A549 (cell line): Measurements from ENCODE around the gene NID2. TPM values are rescaled to one million over a fixed set of nuclear protein-coding genes. Genes with fewer than 3 reads are reported as not detected.

Experiments
- ATAC-seq, 2 experiments: fragments of 200-7000 bp in 1 of 2; fragments of >200 bp in 1 of 2; cut with Nextera tagmentation in 1 of 2; cut with Tn5 transposase in 1 of 2; 3 replicates each; pipeline versions ENCODE4 v1.8.0 to v1.9.1; 2018 to 2020; ENCODE audit warnings: mild to moderate bottlenecking in 1 of 2, moderate library complexity in 1 of 2
- CTCF ChIA-PET: fragments of 300-600 bp; sonication (Branson Sonifier 250); formaldehyde crosslinking; extraction: SDS; loops from one replicate; lab custom pipeline; 2021; ENCODE audit warnings: antibody characterized with exemption, inconsistent platforms; lab: Yijun Ruan, JAX
- POLR2A ChIA-PET: fragments of 350-600 bp; formaldehyde crosslinking; extraction: SDS; loops from one replicate; lab custom pipeline; 2021; ENCODE audit warnings: antibody characterized with exemption, inconsistent platforms; lab: Yijun Ruan, JAX
- DNase-seq, 2 experiments: peaks; one replicate each; pipeline versions ENCODE4 v3.0.0 to v3.0.0-alpha.2; 2011 to 2016; ENCODE audit warnings: low read depth in 1 of 2, low spot score in 1 of 2
- FAIRE-seq: peaks from 2 replicates; lab custom pipeline; 2011; peaks lifted over from hg19 to GRCh38; lab: Jason Lieb, UNC
- H3K27ac ChIP-seq, 2 experiments: fragments of >200 bp; sonication (Bioruptor Twin); formaldehyde crosslinking; 3 replicates each; pipeline ENCODE4 v1.5.1; 2016 to 2017
- H3K4me1 ChIP-seq: fragments of >200 bp; sonication (Bioruptor Twin); formaldehyde crosslinking; 3 replicates; pipeline ENCODE4 v1.6.1; 2016
- H3K4me2 ChIP-seq: fragments of >200 bp; sonication (Bioruptor Twin); formaldehyde crosslinking; 3 replicates; pipeline ENCODE4 v1.6.1; 2016
- H3K4me3 ChIP-seq: fragments of >200 bp; sonication (Bioruptor Twin); formaldehyde crosslinking; 3 replicates; pipeline ENCODE4 v1.5.1; 2016
- H3K9me3 ChIP-seq: fragments of >200 bp; sonication (Bioruptor Twin); formaldehyde crosslinking; 3 replicates; pipeline ENCODE4 v1.6.1; 2016
- BHLHE40 ChIP-seq: IDR thresholded peaks from 2 replicates; pipeline ENCODE4 v1.6.1; 2012; ENCODE audit warnings: low read depth, low read length, inconsistent platforms
- CBX2 ChIP-seq: fragments of 200-600 bp; sonication (generic); IDR thresholded peaks from 2 replicates; pipeline ENCODE4 v1.6.1; 2016; ENCODE audit warnings: low read depth, mild to moderate bottlenecking, borderline replicate concordance
- CHD4 ChIP-seq: fragments of 200-600 bp; sonication (generic); IDR thresholded peaks from 2 replicates; pipeline ENCODE4 v1.6.1; 2016; ENCODE audit warnings: antibody characterized with exemption, mild to moderate bottlenecking, borderline replicate concordance
- EHMT2 ChIP-seq: fragments of 200-600 bp; sonication (generic); IDR thresholded peaks from 2 replicates; pipeline ENCODE4 v1.6.1; 2016; ENCODE audit warnings: antibody characterized with exemption, low read depth, mild to moderate bottlenecking, moderate library complexity
- EP300 ChIP-seq, 2 experiments: fragments of >200 bp; sonication (Bioruptor Twin); formaldehyde crosslinking; IDR thresholded peaks; 2 replicates in 1 of 2; 3 replicates in 1 of 2; pipeline ENCODE4 v1.6.1; 2016 to 2017
- ESRRA ChIP-seq: fragments of 150-350 bp; IDR thresholded peaks from 2 replicates; pipeline ENCODE4 v1.6.1; 2014; ENCODE audit warnings: mild to moderate bottlenecking, low read length, borderline replicate concordance
- FOXS1 ChIP-seq: fragments of 250-450 bp; sonication (Bioruptor Pico); IDR thresholded peaks from 2 replicates; pipeline ENCODE4 v1.5.0; 2020; ENCODE audit warnings: mild to moderate bottlenecking, moderate library complexity
- HOXA7 ChIP-seq: fragments of 250-450 bp; sonication (Bioruptor Pico); IDR thresholded peaks from 2 replicates; pipeline ENCODE4 v1.5.0; 2020; ENCODE audit warnings: mild to moderate bottlenecking, moderate library complexity
- KDM5A ChIP-seq: fragments of 200-600 bp; sonication (generic); IDR thresholded peaks from 2 replicates; pipeline ENCODE4 v1.6.1; 2016; ENCODE audit warnings: antibody characterized with exemption, mild to moderate bottlenecking
- MAZ ChIP-seq: fragments of 150-350 bp; IDR thresholded peaks from 2 replicates; pipeline ENCODE4 v1.6.1; 2014; ENCODE audit warnings: antibody characterized with exemption, low read depth, low read length, borderline replicate concordance
- NPAS2 ChIP-seq: fragments of 250-450 bp; sonication (Bioruptor Pico); IDR thresholded peaks from 2 replicates; pipeline ENCODE4 v1.8.0; 2022; ENCODE audit warnings: mild to moderate bottlenecking, moderate library complexity, borderline replicate concordance
- POLR2A ChIP-seq: IDR thresholded peaks from 2 replicates; pipeline ENCODE4 v1.6.1; 2012; ENCODE audit warnings: mild to moderate bottlenecking, low read length
- POLR2AphosphoS2 ChIP-seq: conservative IDR thresholded peaks from 2 replicates; pipeline ENCODE4 v1.6.1; 2012; ENCODE audit warnings: low read length, improper control_type of control experiment, inconsistent platforms
- RAD21 ChIP-seq, 2 experiments: fragments of >200 bp in 1 of 2; sonication (Bioruptor Twin) in 1 of 2; formaldehyde crosslinking in 1 of 2; IDR thresholded peaks in 1 of 2; conservative IDR thresholded peaks in 1 of 2; 2 replicates in 1 of 2; 3 replicates in 1 of 2; pipeline ENCODE4 v1.6.1; 2012 to 2018; ENCODE audit warnings: inconsistent platforms in 1 of 2
- RFX5 ChIP-seq: fragments of 450-650 bp; IDR thresholded peaks from 2 replicates; pipeline ENCODE4 v1.7.1; 2014; ENCODE audit warnings: antibody characterized with exemption, mild to moderate bottlenecking, moderate library complexity
- RNF2 ChIP-seq: fragments of 200-600 bp; sonication (generic); IDR thresholded peaks from 2 replicates; pipeline ENCODE4 v1.6.1; 2016; ENCODE audit warnings: low read depth, mild to moderate bottlenecking, antibody characterized with exemption, moderate library complexity, borderline replicate concordance
- SMC3 ChIP-seq: fragments of >200 bp; sonication (Bioruptor Twin); formaldehyde crosslinking; IDR thresholded peaks from 3 replicates; pipeline ENCODE4 v1.6.1; 2018; ENCODE audit warnings: inconsistent platforms
- SREBF2 ChIP-seq: fragments of 450-650 bp; IDR thresholded peaks from 2 replicates; pipeline ENCODE4 v1.6.1; 2014; ENCODE audit warnings: mild to moderate bottlenecking, moderate library complexity
- ZC3H11A ChIP-seq: fragments of 450-650 bp; IDR thresholded peaks from 2 replicates; pipeline ENCODE4 v1.6.1; 2014; ENCODE audit warnings: antibody characterized with exemption, mild to moderate bottlenecking
- ZFP36 ChIP-seq: fragments of 450-650 bp; IDR thresholded peaks from 2 replicates; pipeline ENCODE4 v1.6.1; 2014; ENCODE audit warnings: borderline replicate concordance; ENCODE audit not compliant: partially characterized antibody
- ZNF302 ChIP-seq: fragments of 250-450 bp; sonication (Bioruptor Pico); IDR thresholded peaks from 2 replicates; pipeline ENCODE4 v1.9.0; 2021; ENCODE audit warnings: inconsistent platforms, mild to moderate bottlenecking, moderate library complexity
- WGBS: methylation state at CpG from one replicate; pipeline ENCODE4 v1.1.6; 2017; ENCODE audit errors: missing lambda C conversion rate; 5-methylcytosine and 5-hydroxymethylcytosine counted together
- polyA plus RNA-seq, 4 experiments: library from polyadenylated mRNA; depleted of rRNA in 3 of 4; stranded (reverse); fragments of >200 nt; fragmentation: RNase III in 1 of 4; extraction: RNeasy Plus Mini Kit Qiagen cat#74134 plus additional on column Dnase treatment in 1 of 4; gene quantifications; 2 replicates in 3 of 4; 3 replicates in 1 of 4; pipeline ENCODE4 v1.2.3, GENCODE V29; 2011 to 2017
- TF ChIP-seq, protein P1 (sequence below): IDR thresholded peaks from 2 replicates; pipeline ENCODE4 v1.6.1; 2012; ENCODE audit warnings: low read depth, borderline replicate concordance
- TF ChIP-seq, protein P2 (sequence below): fragments of >200 bp; sonication (Bioruptor Twin); formaldehyde crosslinking; IDR thresholded peaks from 3 replicates; pipeline ENCODE4 v1.6.1; 2016

Gene NID2
- polyA plus RNA-seq, 2 of the 4 experiments (the other 2 are of a cell fraction), result 7.3 to 20.6 TPM

DNA sequence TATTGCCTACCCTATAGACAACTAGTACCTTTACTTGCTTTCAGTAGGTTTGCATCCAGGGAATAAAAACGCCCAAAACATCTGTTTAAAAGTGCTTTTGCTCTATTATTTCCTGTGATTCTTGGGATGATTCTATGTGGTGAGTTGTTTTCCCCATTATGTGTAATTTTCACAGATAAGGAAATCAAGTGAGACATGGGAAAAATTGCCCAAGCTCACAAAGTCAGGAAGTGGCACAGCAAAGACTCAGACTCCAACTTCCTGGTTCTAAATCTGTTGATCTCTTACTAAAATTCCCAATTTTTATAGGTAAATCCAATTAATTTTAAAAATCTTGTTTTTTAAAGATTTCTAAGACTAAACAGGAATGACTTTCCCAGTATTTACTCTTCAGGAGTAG is 39.0 kb downstream of the NID2 start:
- CTCF ChIA-PET, result interaction anchor here (1.3 kb wide), 1 partner anchor 14 kb away, joined by 3 read pairs; no protein-coding TSS in a partner anchor
- no peak for DNase-seq
- POLR2A ChIA-PET, result no interaction called here
- FAIRE-seq, result no peak
- no peak overlapping the region for H3K4me3 ChIP-seq
- 23% methylated on average over 1 of the region's 1 CpG for WGBS
- H3K27ac ChIP-seq, result no peak overlapping the region
- H3K4me1 ChIP-seq, result peaks cover 9% of the 10 kb centered on the region; the same call in 1 of the 3 replicates
- ATAC-seq, result no peak
- TF ChIP-seq RNF2 (no peak), KDM5A (no peak), POLR2A (no peak), RAD21 (conservative IDR thresholded peaks at IDR 0.05 in 1 of 2, IDR thresholded peaks at IDR 0.05 in 1 of 2) (no peak), EP300 (IDR thresholded peaks at IDR 0.05) (no peak), SREBF2 (no peak)
- TF ChIP-seq, protein P1, sequence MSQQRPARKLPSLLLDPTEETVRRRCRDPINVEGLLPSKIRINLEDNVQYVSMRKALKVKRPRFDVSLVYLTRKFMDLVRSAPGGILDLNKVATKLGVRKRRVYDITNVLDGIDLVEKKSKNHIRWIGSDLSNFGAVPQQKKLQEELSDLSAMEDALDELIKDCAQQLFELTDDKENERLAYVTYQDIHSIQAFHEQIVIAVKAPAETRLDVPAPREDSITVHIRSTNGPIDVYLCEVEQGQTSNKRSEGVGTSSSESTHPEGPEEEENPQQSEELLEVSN, result no peak
- H3K9me3 ChIP-seq, result no peaks in the 10 kb centered on the region
- no peak overlapping the region for H3K4me2 ChIP-seq

DNA sequence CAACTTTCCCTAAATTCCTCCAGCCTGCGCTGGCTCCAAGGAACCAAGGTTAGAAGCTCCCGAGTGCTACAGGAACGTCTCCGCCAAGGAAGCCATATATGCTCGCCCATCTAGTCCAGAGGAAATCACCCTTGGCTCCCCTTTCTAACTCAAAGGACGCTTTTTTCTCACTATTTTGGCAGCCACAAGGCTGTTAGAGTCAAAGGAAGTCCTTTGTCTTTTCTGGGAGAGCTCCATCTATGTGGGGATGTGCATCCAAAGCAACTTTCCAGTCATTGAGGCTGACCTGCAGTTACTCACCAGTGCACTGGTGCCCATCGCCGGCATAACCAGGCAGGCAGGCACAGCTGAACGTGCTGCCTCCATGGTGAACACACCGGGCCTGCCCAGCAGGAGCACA is 42.0 kb downstream of the NID2 start:
- FAIRE-seq (no peak), ATAC-seq (no peak), DNase-seq (no peak)
- POLR2A ChIA-PET, result no interaction called here
- no peaks in the 10 kb centered on the region for H3K4me1 ChIP-seq
- CTCF ChIA-PET, result interaction anchor here (0.6 to 1.8 kb wide), 2 partner anchors 10 to 18 kb away, joined by 3 to 7 read pairs; no protein-coding TSS in a partner anchor
- no peak overlapping the region for H3K27ac ChIP-seq
- no peaks in the 10 kb centered on the region for H3K9me3 ChIP-seq
- H3K4me2 ChIP-seq, result no peak overlapping the region
- WGBS, result 75% methylated on average over 9 of the region's 10 CpGs
- no peak overlapping the region for H3K4me3 ChIP-seq
- TF ChIP-seq EHMT2 (no peak), RFX5 (no peak), ZC3H11A (no peak), MAZ (no peak), SREBF2 (no peak), NPAS2 (CRISPR knock-in tag) (no peak), ZNF302 (CRISPR knock-in tag) (no peak), ZFP36 (no peak)

DNA sequence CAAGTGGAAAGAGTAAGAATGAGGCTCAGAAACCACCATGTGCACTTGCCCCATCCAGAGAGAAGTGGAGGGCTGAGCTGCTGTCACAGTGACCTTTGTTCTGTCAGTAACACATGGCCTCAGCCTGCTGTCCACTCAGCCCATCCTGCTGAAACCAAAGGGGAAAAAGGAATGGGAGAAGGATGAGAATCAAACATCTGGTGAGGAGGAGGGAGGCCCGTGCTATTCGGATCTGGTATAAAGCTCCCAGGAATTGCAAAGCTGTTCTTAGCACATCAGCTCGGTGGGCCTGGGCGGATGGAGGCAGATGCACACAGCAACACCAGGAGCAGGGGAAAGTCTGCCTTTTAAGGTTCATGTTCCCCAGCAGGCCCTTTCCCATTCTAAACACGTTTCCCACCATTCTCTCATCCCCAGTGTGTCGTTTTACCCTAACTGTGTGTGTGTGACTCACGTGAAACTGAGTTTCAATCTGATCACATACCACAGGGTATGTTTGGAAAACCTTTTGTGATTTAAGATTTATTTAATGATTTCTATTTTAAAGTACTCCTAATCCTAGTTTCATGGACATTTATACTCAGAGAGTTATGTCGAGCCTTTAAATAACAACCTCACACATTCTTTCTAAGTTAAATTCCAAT is 42.7 kb downstream of the NID2 start:
- H3K9me3 ChIP-seq, result no peaks in the 10 kb centered on the region
- FAIRE-seq (no peak), ATAC-seq (no peak), DNase-seq (no peak)
- H3K4me2 ChIP-seq, result no peak overlapping the region
- CTCF ChIA-PET, result interaction anchor here (0.6 to 1.8 kb wide), 2 partner anchors 9 to 19 kb away, joined by 3 to 7 read pairs; no protein-coding TSS in a partner anchor
- no peak overlapping the region for H3K4me3 ChIP-seq
- H3K4me1 ChIP-seq, result no peaks in the 10 kb centered on the region
- POLR2A ChIA-PET, result no interaction called here
- 73% methylated on average over 8 of the region's 8 CpGs for WGBS
- H3K27ac ChIP-seq, result no peak overlapping the region
- TF ChIP-seq FOXS1 (CRISPR knock-in tag), result no peak
- TF ChIP-seq NPAS2 (CRISPR knock-in tag), result no peak
- no peak for TF ChIP-seq RAD21 (conservative IDR thresholded peaks at IDR 0.05 in 1 of 2, IDR thresholded peaks at IDR 0.05 in 1 of 2)
- TF ChIP-seq ZNF302 (CRISPR knock-in tag), result no peak
- TF ChIP-seq, protein P2, sequence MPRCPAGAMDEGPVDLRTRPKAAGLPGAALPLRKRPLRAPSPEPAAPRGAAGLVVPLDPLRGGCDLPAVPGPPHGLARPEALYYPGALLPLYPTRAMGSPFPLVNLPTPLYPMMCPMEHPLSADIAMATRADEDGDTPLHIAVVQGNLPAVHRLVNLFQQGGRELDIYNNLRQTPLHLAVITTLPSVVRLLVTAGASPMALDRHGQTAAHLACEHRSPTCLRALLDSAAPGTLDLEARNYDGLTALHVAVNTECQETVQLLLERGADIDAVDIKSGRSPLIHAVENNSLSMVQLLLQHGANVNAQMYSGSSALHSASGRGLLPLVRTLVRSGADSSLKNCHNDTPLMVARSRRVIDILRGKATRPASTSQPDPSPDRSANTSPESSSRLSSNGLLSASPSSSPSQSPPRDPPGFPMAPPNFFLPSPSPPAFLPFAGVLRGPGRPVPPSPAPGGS, result no peak
- no peak for TF ChIP-seq RFX5
- no peak for TF ChIP-seq SMC3
- TF ChIP-seq BHLHE40, result no peak
- no peak for TF ChIP-seq CBX2
- no peak for TF ChIP-seq KDM5A
- TF ChIP-seq HOXA7 (CRISPR knock-in tag), result no peak
- TF ChIP-seq RNF2, result no peak
- no peak for TF ChIP-seq POLR2AphosphoS2
- TF ChIP-seq ESRRA, result no peak
- TF ChIP-seq CHD4, result no peak
- TF ChIP-seq, protein P1, result no peak
- TF ChIP-seq, all 56 proteins: peak for 0
